Tibial nerve (tissue), 3 donors: ENCODE results near the gene ARPC1B.
A peak's percentile ranks its signal among the peaks of the same experiment; 100 is the strongest.

Experiments
- POLR2A ChIP-seq, 2 donors: fragments of 450-650 bp; IDR thresholded peaks; one replicate each; pipeline ENCODE4 v1.6.1; 2017; ENCODE audit warnings: antibody characterized with exemption in 2 of 2, mild to moderate bottlenecking in 2 of 2, moderate library complexity in 2 of 2
- TF ChIP-seq, protein P1 (sequence below), 5 experiments: fragments of 200-600 bp in 3 of 5; fragments of 450-650 bp in 2 of 5; sonication (generic) in 3 of 5; IDR thresholded peaks; one replicate each; pipeline ENCODE4 v1.5.1; 2016 to 2019; ENCODE audit warnings: antibody characterized with exemption in 5 of 5, mild to moderate bottlenecking in 3 of 5, moderate library complexity in 2 of 5

DNA sequence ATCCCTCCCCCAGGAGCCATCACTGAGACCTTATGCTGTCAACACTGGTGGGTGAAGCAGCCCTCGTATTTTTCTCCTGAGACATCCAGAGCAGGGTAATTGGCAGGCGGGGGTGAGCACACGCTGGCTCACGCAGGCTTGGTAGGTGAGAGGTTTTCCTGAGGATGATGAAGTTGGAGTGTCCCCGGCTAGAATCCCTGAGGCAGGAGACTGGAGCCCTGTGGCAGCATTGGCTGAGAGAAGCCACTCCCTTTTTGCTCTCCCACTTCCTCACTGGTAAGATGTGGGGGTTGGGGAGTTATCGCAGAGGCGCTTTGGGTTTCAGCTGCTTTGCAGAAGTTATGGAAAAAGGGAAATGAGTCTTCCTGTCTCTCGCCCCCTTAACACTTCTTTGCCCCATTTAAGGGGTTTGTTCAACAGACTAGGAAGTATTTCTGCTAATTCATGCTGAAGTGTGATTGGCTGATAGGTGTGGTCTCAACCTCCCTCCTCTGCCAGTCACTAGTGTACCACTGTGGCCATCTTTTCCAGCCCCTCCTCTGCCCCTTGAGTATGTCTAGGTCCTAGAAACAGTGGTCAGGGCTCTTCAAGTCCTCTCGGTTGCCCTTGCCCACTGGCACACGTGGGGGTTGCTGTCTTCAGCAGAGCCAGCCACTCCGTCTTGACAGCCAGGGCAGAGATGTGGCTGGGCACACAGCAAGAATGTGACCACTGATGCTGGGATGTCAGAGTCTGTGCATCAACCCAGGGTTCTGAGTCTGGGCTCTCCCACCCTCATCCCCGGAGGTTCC lies 5.7 kb downstream of the ARPC1B start:
- TF ChIP-seq POLR2A (IDR thresholded peaks at IDR 0.05): peak in 1 of 2 donors; percentile 28
- TF ChIP-seq, protein P1, sequence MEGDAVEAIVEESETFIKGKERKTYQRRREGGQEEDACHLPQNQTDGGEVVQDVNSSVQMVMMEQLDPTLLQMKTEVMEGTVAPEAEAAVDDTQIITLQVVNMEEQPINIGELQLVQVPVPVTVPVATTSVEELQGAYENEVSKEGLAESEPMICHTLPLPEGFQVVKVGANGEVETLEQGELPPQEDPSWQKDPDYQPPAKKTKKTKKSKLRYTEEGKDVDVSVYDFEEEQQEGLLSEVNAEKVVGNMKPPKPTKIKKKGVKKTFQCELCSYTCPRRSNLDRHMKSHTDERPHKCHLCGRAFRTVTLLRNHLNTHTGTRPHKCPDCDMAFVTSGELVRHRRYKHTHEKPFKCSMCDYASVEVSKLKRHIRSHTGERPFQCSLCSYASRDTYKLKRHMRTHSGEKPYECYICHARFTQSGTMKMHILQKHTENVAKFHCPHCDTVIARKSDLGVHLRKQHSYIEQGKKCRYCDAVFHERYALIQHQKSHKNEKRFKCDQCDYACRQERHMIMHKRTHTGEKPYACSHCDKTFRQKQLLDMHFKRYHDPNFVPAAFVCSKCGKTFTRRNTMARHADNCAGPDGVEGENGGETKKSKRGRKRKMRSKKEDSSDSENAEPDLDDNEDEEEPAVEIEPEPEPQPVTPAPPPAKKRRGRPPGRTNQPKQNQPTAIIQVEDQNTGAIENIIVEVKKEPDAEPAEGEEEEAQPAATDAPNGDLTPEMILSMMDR (IDR thresholded peaks at IDR 0.05): no peak
